PC-9 (cell line): Measurements from ENCODE around the gene CD177. TPM values are rescaled to one million over a fixed set of nuclear protein-coding genes. Genes with fewer than 3 reads are reported as not detected.
"Not testable (repeated sequence)": the region's sequence is repeated elsewhere in the genome, so short reads cannot be mapped to it uniquely, and the experiment has no call there.

Experiments used
- BruUV-seq: library from RNA; stranded (reverse); fragments of 400-500 nt; replicated peaks from 2 replicates; lab custom pipeline; 2021; lab: Mats Ljungman, UMichigan
- CTCF ChIA-PET: fragments of 300-600 bp; sonication (Branson Sonifier 250); formaldehyde crosslinking; loops from one replicate; lab custom pipeline; 2022; ENCODE audit warnings: antibody characterized with exemption; lab: Charles Lee
- POLR2A ChIA-PET: fragments of 300-600 bp; sonication (Branson Sonifier 250); formaldehyde crosslinking; loops from one replicate; lab custom pipeline; 2022; ENCODE audit warnings: antibody characterized with exemption; ENCODE audit not compliant: unreplicated experiment; lab: Charles Lee
- DNase-seq, 2 experiments: peaks; one replicate each; pipeline versions ENCODE4 v3.0.0 to v3.0.0-alpha.2; 2015 to 2022; ENCODE audit warnings: mixed read lengths in 1 of 2
- H2AFZ ChIP-seq: fragments of 200-600 bp; sonication (generic); 2 replicates; pipeline ENCODE4 v1.8.1; 2017; ENCODE audit warnings: antibody characterized with exemption
- H3F3A ChIP-seq: fragments of 200-600 bp; sonication (generic); 2 replicates; pipeline ENCODE4 v1.8.1; 2017; ENCODE audit warnings: antibody characterized with exemption, mild to moderate bottlenecking, low read depth; ENCODE audit not compliant: insufficient read depth
- H3K27ac ChIP-seq: fragments of 200-600 bp; sonication (generic); 2 replicates; pipeline ENCODE4 v1.6.1; 2016; ENCODE audit warnings: mixed run types
- H3K27me3 ChIP-seq: fragments of 200-600 bp; sonication (generic); 2 replicates; pipeline ENCODE4 v1.6.1; 2016; ENCODE audit warnings: low read depth, mixed run types; ENCODE audit not compliant: insufficient read depth
- H3K36me3 ChIP-seq: fragments of 200-600 bp; sonication (generic); 2 replicates; pipeline ENCODE4 v1.6.1; 2016; ENCODE audit warnings: low read depth, mixed run types
- H3K4me1 ChIP-seq: fragments of 200-600 bp; sonication (generic); replicated peaks from 2 replicates; pipeline ENCODE4 v1.6.1; 2016; ENCODE audit warnings: mixed run types; ENCODE audit not compliant: insufficient read depth
- H3K4me2 ChIP-seq: fragments of 200-600 bp; sonication (generic); 2 replicates; pipeline ENCODE4 v1.6.1; 2017; ENCODE audit warnings: mixed run types
- H3K4me3 ChIP-seq: fragments of 200-600 bp; sonication (generic); 2 replicates; pipeline ENCODE4 v1.6.1; 2016; ENCODE audit warnings: mixed run types
- H3K79me2 ChIP-seq: fragments of 200-600 bp; sonication (generic); 2 replicates; pipeline ENCODE4 v1.6.1; 2017; ENCODE audit warnings: low read depth, mixed run types
- H3K9me2 ChIP-seq: fragments of 200-600 bp; sonication (generic); 2 replicates; pipeline ENCODE4 v1.8.1; 2017; ENCODE audit warnings: mild to moderate bottlenecking; ENCODE audit not compliant: insufficient read depth
- H3K9me3 ChIP-seq: fragments of 200-600 bp; sonication (generic); 2 replicates; pipeline ENCODE4 v1.8.1; 2016; ENCODE audit warnings: low read depth; ENCODE audit not compliant: insufficient read depth
- H4K20me1 ChIP-seq: fragments of 200-600 bp; sonication (generic); 2 replicates; pipeline ENCODE4 v1.8.1; 2017; ENCODE audit not compliant: insufficient read depth
- EZH2 ChIP-seq: fragments of 200-600 bp; sonication (generic); IDR thresholded peaks from 2 replicates; pipeline ENCODE4 v1.8.0; 2017; ENCODE audit warnings: antibody characterized with exemption, low read depth
- intact Hi-C: fragments of 100-400 bp; cut with micrococcal nuclease; formaldehyde crosslinking; loops from one replicate; pipeline ENCODE4 v1.10.0; 2022; ENCODE audit not compliant: unreplicated experiment
- total RNA-seq: library from RNA; stranded (reverse); gene quantifications from 2 replicates; pipeline ENCODE4 v1.2.3, GENCODE V29; 2021
- TF ChIP-seq, protein P1 (sequence below): fragments of 200-600 bp; sonication (generic); conservative IDR thresholded peaks from 2 replicates; pipeline ENCODE4 v1.6.1; 2017; ENCODE audit warnings: mixed run types, antibody characterized with exemption, mild to moderate bottlenecking, moderate library complexity

Gene CD177
- total RNA-seq, 1 experiment from 2014 or later = 6.0 TPM

DNA sequence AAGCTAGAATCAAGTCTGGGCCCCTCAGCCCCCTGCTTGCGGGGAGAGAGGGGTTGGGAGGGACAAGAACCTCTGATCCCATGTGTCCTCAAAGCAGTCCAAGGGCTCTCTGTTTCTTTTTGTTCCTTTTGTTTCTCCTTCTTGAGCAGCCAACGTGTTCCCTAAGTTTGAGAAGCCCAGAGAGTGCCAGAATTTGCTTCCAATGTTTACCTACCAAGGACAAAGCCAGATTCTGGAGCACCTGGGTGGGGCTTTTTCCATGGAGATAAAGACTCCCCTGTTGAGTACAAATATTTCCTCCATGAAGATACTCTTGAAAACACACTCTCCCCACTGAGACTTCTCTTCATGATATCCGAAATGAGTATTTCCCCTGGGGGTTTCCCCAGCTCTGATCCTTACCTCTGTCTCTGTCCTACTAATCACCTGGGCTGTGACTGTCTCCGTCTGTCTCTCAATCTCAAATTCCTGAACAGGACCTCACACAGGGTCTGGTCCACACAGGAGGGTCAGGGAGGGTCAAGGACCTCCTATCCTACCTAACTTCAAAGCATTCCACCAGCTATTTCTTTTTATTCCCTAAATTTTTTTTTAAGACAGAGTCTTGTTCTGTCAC, 27.4 kb downstream of the CD177 start:
- intact Hi-C loops = no loop called here

DNA sequence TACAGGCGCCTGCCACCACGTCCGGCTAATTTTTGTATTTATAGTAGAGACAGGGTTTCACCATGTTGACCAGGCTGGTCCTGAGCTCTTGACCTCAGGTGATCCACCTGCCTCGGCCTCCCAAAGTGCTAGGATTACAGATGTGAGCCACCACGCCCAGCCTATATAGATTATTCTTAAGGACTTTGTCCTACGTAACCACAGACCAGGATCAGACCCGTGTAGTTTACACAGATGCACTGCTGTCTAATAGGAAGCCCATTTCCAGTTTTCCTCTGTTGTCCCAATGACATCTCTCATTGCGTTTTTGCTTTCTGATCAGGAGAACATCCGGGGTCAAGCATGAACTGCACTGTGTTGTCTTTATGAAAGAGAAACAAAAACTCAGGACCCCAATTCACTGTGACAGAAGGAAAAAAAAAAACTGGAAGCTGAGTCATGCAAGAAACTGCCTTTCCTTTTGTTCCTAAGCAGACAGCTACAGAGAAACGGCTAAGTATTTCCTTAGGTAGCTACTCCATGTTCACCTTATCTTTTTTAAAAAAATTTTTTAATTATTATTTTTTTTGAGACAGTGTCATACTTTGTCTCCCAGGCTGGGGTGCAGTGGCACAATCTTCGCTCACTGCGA, 29.2 kb downstream of the CD177 start:
- H2AFZ ChIP-seq, H4K20me1 ChIP-seq, H3K4me3 ChIP-seq, H3K27ac ChIP-seq, BruUV-seq, POLR2A ChIA-PET, H3K79me2 ChIP-seq, H3K9me3 ChIP-seq, CTCF ChIA-PET, H3K36me3 ChIP-seq, H3K27me3 ChIP-seq, DNase-seq, H3K9me2 ChIP-seq, intact Hi-C loops, H3K4me2 ChIP-seq, H3F3A ChIP-seq: not testable (repeated sequence)
- peaks cover 18% of the 10 kb centered on the region; the same call in 1 of the 2 replicates for H3K4me1 ChIP-seq

More for the DNA sequence above, 27.4 kb downstream of the CD177 start:
- Histone ChIP-seq H3K36me3 (no peaks in the 10 kb centered on the region), H3K9me3 (no peaks in the 10 kb centered on the region), H3K27ac (no peak overlapping the region), H4K20me1 (no peaks in the 10 kb centered on the region), H3K79me2 (no peaks in the 10 kb centered on the region), H3K27me3 (no peaks in the 10 kb centered on the region), H3K4me3 (no peak overlapping the region), H3K9me2 (no peaks in the 10 kb centered on the region), H3K4me1 (peaks cover 18% of the 10 kb centered on the region; the same call in 1 of the 2 replicates), H2AFZ (no peak overlapping the region), H3F3A (peaks cover 5% of the 10 kb centered on the region; the same call in 1 of the 2 replicates), H3K4me2 (no peak overlapping the region)
- POLR2A ChIA-PET = no interaction called here
- TF ChIP-seq, protein P1, sequence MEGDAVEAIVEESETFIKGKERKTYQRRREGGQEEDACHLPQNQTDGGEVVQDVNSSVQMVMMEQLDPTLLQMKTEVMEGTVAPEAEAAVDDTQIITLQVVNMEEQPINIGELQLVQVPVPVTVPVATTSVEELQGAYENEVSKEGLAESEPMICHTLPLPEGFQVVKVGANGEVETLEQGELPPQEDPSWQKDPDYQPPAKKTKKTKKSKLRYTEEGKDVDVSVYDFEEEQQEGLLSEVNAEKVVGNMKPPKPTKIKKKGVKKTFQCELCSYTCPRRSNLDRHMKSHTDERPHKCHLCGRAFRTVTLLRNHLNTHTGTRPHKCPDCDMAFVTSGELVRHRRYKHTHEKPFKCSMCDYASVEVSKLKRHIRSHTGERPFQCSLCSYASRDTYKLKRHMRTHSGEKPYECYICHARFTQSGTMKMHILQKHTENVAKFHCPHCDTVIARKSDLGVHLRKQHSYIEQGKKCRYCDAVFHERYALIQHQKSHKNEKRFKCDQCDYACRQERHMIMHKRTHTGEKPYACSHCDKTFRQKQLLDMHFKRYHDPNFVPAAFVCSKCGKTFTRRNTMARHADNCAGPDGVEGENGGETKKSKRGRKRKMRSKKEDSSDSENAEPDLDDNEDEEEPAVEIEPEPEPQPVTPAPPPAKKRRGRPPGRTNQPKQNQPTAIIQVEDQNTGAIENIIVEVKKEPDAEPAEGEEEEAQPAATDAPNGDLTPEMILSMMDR = no peak
- no peak for TF ChIP-seq EZH2
- no peak for DNase-seq
- CTCF ChIA-PET = no interaction called here
- no TSS peak for BruUV-seq

DNA sequence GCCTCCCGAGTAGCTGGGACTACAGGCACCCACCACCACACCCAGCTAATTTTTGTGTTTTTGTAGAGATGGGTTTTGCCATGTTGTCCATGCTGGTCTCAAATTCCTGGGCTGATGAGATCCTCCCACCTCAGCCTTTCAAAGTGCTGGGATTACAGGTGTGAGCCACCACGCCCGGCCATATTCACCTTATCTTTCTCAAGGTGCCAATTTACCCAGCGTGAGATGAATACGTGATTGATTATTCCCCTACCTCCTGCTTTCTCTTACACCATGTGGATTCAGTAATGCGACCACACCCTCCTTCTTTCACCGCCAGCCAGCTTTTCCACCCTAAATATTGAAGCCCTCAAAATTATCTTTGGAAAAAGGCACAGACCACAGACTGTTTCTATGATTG, 29.8 kb downstream of the CD177 start:
- peaks cover 18% of the 10 kb centered on the region; the same call in 1 of the 2 replicates for H3K4me1 ChIP-seq
- H3F3A ChIP-seq, H3K9me2 ChIP-seq, H2AFZ ChIP-seq, H3K4me2 ChIP-seq, POLR2A ChIA-PET, H3K4me3 ChIP-seq, H3K36me3 ChIP-seq, H3K27ac ChIP-seq, H3K9me3 ChIP-seq, H4K20me1 ChIP-seq, H3K27me3 ChIP-seq, H3K79me2 ChIP-seq, intact Hi-C loops, DNase-seq, BruUV-seq, CTCF ChIA-PET: not testable (repeated sequence)

DNA sequence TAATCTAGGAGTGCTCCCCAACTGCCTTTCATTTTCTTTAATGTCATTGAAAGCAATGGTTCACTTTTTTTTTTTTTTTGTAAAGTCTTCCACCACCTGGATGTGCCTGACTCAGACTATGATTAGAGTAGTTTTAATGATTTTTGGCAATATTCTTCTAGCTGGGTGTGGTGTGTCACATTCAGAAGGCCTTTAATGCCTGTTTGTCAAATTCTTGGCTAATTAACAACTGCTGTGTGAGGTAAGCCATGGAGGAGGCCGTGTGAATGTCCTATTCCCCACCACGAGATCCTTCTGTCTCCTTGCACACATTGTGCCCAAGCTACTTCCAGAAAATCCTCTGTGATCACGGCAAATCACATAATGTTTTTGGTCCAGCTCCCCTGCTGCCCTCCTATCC, 30.3 kb downstream of the CD177 start:
- H3K27me3 ChIP-seq, CTCF ChIA-PET, H3K9me3 ChIP-seq, DNase-seq, H3K9me2 ChIP-seq, H3K4me2 ChIP-seq, H2AFZ ChIP-seq, H3K36me3 ChIP-seq, H4K20me1 ChIP-seq, H3K27ac ChIP-seq, H3K79me2 ChIP-seq, intact Hi-C loops, H3F3A ChIP-seq, POLR2A ChIA-PET, BruUV-seq, H3K4me3 ChIP-seq: not testable (repeated sequence)
- peaks cover 17% of the 10 kb centered on the region; the same call in 1 of the 2 replicates for H3K4me1 ChIP-seq

DNA sequence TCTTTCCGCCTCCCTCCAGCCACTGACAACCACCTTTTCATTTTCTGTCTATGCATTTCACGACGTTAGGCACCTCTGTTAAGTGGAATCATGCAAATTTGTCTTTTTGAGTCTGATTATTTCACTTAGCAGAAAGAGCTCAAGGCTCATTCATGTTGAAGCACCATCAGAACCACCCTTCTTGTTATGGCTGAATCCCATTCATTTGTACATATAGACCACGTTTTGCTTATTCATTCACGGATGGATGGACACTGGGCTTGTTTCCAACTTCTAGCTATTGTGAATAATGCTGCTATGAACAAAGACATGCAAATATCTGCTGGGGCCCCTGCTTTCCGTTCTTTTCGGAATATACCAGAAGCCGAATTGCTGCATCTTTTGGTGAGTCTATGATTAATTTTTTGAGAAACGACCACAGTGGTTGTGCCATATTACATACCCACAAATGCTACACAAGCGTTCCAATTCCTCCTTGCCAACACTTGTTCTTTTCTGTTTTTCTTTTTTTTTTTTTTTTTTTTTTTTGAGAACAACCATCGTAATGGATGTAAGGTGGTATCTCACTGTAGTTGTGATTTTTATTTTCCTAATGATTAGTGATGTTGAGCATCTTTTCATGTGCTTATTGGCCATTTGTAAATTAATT, 37.5 kb downstream of the CD177 start:
- H3K4me1 ChIP-seq, H4K20me1 ChIP-seq, H3K27ac ChIP-seq, CTCF ChIA-PET, H3K4me2 ChIP-seq, H3K79me2 ChIP-seq, H3K9me3 ChIP-seq, H2AFZ ChIP-seq, H3K9me2 ChIP-seq, H3K4me3 ChIP-seq, H3K36me3 ChIP-seq, BruUV-seq, POLR2A ChIA-PET, H3F3A ChIP-seq, H3K27me3 ChIP-seq, intact Hi-C loops, DNase-seq: not testable (repeated sequence)

DNA sequence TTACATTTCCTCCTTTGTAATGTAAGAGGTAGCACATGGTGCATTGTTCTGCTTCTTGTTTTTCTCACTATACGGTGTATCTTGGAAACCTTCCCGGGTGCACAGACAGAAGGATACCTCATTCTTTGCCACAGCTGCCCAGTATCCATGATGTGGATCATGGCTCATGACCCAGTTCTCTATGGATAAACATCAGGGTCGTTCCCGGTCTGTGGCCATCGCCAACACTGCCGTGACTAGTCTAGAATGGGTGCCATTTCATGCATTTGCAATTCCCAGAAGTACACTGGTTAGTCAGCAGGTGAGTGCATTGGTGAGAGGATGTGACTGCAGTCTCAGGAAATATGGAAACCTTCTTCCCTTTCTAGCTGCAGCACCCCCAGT, 38.1 kb downstream of the CD177 start:
- H3K9me2 ChIP-seq, BruUV-seq, H3K4me3 ChIP-seq, DNase-seq, H3K27me3 ChIP-seq, POLR2A ChIA-PET, H4K20me1 ChIP-seq, intact Hi-C loops, CTCF ChIA-PET, H3K4me2 ChIP-seq, H3K36me3 ChIP-seq, H3F3A ChIP-seq, H3K9me3 ChIP-seq, H3K27ac ChIP-seq, H3K79me2 ChIP-seq, H2AFZ ChIP-seq: not testable (repeated sequence)
- H3K4me1 ChIP-seq = peaks cover 12% of the 10 kb centered on the region
